Mesenteric fat pad (tissue), 1 donor: ENCODE results near the gene GBF1. TPM values are rescaled to one million over a fixed set of nuclear protein-coding genes. Genes with fewer than 3 reads are reported as not detected.

Experiments used
- DNase-seq: peaks from one replicate; pipeline ENCODE4 v3.0.0-alpha.2; 2020; ENCODE audit warnings: low spot score
- total RNA-seq: library from RNA; stranded (reverse); fragmentation: NEBNext Ultra II Directional; extraction: Animal tissue kit (Norgen Biotek cat#: 25700); gene quantifications from one replicate; pipeline ENCODE4 v1.2.1, GENCODE V29; 2021
- donor health status: DM: yes; HTN: yes; CAD: no.

GBF1 gene
- total RNA-seq, 1 donor from 2014 or later = 34.9 TPM

DNA sequence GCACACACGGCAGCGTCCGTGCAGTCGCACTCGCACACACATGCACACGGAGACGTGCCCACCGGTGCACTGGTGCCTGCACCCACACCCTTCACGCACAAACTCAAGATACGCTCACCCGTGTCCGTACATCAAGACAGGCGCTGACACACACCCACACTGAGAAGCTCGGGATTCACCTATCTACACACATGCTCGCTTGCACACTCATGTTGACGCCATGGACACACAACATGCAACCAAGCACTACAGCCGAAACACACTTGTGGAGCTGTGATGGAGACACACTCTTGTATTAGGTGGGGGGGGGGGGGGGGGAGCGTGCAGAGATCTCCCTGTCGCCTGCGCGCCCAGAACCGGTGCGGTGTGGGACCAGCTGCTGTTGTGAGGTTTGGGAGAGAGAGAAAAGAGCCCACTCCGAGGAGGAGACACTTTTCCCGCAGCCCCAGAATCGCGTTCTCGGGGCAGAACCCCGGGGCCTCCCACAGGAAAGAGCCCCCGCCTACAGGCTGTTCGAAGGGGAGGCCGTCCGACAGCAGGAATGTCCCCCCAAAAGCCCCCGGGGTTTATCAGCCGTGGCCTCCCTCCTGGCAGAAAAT lies 149.6 kb downstream of the GBF1 start:
- DNase-seq = no peak

DNA sequence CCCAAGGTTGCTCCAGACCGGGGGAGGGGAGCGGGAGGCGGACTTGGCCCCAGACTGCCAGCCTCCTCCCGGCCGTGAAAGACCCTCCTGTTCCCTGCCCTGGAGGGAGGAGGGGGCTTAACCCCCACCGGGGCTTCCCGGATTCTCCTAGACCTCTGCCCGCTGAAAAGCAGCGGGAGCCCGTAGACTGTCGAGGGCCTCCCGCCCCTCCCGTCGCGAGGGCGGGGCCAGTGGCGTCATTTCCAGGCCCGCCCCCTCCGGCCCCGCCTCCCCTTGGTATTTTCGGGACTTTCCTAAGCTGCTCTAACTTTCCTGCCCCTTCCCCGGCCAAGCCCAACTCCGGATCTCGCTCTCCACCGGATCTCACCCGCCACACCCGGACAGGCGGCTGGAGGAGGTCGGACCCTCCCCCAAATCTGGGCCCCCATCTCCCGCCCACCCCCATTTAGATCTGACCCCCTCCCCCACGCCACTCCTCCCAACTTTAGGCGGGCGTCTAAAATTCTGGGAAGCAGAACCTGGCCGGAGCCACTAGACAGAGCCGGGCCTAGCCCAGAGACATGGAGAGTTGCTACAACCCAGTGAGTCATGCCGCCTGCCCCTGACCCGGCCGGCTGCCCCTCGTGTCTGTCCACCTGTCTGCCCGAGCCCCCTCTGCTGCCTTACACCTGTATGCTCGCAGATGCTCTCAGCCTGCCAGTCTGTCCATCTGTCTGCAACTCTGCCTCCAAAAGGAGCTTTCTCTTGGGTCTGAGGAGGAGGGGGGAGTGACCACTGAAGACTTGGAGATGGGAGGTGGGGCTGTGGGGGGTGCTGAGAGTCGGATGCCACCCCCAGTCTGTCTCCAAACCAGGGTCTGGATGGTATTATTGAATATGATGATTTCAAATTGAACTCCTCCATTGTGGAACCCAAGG lies 150.3 kb downstream of the GBF1 start, which contains the start of gene NFKB2:
Gene NFKB2 (plus strand): TSS at position 306 of the 917 bp plus-strand sequence. CDS start 255 bp downstream, at position 561.
- DNase-seq = peak; percentile 95

DNA sequence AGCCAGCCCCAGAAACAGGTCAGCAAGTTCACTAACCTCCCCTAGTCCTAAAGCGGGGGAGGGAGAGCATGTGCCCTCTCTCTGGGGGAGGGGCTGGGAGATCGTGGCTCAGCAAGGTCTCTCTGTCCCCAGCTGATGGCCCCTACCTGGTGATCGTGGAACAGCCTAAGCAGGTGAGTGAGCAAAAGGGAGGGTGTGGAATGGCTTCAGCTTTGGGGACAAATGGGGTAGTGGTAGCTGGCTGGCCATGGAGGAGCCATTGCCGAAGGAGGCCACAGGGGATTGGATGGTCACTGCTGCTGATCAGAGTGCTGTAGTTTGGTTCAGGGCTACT lies 151.0 kb downstream of the GBF1 start:
- no peak for DNase-seq

DNA sequence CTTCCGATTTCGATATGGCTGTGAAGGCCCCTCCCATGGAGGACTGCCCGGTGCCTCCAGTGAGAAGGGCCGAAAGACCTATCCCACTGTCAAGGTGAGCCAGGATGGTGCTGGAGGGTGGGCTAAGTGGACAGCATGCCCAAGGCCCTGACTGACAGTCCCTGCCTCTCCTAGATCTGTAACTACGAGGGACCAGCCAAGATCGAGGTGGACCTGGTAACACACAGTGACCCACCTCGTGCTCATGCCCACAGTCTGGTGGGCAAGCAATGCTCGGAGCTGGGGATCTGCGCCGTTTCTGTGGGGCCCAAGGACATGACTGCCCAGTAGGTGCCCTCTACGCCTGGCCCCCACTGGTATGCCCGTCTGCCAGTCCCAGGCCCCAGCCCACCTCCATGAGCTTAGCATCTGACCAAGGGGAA lies 151.4 kb downstream of the GBF1 start:
- no peak for DNase-seq

DNA sequence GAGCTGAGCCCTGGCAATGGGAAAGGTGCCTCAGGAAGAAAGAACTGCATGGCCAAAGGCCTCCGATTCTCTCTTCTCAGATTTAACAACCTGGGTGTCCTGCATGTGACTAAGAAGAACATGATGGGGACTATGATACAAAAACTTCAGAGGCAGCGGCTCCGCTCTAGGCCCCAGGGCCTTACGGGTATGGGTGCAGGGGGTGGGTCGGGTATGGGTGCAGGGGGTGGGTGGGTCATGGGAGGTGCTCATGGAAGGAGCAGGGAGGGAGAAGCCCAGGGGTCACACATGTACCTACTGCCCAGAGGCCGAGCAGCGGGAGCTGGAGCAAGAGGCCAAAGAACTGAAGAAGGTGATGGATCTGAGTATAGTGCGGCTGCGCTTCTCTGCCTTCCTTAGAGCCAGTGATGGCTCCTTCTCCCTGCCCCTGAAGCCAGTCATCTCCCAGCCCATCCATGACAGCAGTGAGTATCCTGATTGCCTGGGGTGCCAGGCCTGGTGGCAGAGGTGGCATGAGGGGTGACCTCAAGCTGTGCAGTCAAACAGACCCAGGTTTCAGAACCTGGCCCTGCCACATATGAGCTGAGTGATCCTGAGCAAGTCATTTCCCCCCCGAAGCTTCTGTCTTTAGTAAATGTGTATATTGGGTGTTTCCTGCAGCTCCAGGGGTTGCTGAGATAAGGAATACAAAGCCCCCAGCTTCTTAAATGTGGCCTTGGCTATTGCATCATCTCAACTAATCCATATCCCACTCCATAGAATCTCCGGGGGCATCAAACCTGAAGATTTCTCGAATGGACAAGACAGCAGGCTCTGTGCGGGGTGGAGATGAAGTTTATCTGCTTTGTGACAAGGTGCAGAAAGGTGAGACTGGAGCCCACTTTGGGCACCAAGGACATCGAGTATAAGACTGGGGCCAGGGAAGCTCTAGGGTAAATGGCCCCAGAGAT lies 152.2 kb downstream of the GBF1 start:
- DNase-seq = no peak

DNA sequence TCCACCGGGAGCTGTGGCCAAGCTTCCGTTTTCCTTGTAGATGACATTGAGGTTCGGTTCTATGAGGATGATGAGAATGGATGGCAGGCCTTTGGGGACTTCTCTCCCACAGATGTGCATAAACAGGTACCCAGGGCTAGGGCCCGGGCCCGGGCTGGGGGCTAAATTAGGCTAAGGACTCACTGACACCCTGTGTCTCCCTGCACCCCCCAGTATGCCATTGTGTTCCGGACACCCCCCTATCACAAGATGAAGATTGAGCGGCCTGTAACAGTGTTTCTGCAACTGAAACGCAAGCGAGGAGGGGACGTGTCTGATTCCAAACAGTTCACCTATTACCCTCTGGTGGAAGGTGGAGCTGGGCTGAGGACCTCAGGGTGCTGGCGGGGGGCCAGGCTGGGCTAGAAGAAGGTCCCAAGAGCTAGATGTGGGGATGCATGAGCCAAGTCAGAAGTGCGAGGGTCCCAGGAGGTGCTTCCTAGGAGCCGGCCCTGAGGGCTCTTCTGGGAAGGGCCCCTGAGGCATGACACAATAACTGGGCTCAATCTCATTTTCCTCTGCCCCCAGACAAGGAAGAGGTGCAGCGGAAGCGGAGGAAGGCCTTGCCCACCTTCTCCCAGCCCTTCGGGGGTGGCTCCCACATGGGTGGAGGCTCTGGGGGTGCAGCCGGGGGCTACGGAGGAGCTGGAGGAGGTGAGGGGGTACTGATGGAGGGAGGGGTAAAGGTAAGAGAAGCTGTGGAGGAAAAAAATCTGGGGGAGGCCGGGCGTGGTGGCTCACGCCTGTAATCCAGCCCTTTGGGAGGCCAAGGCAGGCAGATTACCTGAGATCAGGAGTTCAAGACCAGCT lies 153.1 kb downstream of the GBF1 start:
- no peak for DNase-seq

DNA sequence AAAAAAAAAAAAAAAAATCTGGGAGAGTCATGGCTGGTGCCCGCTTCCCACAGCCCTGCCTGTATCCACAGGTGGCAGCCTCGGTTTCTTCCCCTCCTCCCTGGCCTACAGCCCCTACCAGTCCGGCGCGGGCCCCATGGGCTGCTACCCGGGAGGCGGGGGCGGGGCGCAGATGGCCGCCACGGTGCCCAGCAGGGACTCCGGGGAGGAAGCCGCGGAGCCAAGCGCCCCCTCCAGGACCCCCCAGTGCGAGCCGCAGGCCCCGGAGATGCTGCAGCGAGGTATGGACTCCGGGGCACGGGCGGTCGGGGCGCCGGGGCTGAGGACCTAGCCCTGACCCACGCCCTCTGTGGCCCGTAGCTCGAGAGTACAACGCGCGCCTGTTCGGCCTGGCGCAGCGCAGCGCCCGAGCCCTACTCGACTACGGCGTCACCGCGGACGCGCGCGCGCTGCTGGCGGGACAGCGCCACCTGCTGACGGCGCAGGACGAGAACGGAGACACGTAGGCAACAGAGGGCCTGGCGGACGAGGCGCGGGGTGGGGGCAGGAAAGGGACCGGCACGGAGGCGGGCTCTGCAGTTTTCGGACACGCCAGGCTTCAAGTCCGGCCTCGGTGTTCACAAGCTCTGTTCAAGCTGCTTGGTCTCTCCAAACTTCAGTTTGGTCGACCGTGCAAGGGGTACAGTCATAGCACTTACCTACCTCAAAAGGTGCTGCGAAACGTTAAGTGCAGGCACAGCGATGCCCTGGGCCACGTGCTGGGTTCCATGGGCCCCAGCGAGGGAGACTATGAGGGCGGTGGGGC lies 154.1 kb downstream of the GBF1 start:
- DNase-seq = peak; percentile 97

DNA sequence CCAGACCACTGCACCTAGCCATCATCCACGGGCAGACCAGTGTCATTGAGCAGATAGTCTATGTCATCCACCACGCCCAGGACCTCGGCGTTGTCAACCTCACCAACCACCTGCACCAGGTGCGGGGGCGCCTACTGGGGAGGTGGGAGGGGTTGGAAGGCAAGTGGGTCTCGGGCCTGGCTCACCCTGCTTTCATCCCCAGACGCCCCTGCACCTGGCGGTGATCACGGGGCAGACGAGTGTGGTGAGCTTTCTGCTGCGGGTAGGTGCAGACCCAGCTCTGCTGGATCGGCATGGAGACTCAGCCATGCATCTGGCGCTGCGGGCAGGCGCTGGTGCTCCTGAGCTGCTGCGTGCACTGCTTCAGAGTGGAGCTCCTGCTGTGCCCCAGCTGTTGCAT lies 154.7 kb downstream of the GBF1 start:
- DNase-seq = no peak

DNA sequence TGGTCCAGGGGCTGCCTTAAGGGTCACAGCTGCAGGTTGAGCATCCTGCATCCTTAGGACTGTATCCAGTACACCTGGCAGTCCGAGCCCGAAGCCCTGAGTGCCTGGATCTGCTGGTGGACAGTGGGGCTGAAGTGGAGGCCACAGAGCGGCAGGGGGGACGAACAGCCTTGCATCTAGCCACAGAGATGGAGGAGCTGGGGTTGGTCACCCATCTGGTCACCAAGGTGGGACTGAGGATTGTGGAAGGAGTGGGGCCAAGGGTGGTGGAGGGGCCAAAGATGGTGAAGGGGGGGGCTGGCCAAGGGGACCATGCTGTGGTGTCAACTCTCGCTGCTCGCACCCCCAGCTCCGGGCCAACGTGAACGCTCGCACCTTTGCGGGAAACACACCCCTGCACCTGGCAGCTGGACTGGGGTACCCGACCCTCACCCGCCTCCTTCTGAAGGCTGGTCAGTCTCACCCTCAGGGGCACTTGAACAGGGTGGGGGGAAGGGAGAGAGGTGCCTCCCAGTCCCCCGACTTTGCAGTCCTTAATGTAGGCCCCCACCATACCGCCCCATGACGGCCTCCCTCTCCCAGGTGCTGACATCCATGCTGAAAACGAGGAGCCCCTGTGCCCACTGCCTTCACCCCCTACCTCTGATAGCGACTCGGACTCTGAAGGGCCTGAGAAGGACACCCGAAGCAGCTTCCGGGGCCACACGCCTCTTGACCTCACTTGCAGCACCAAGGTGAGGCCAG lies 155.4 kb downstream of the GBF1 start:
- DNase-seq = no peak

DNA sequence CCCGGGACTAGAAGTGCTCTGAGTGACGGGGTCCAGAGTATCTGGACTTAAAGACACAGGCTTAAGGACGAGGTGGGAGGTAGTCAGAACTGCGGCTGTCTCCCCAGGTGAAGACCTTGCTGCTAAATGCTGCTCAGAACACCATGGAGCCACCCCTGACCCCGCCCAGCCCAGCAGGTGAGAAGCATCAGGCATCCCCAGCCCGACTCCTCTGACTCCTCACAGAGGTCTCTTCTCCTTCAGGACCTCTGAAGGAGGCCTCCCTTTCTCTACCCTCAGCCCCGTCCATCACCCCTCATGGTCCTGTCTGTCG lies 156.0 kb downstream of the GBF1 start:
- DNase-seq = no peak

DNA sequence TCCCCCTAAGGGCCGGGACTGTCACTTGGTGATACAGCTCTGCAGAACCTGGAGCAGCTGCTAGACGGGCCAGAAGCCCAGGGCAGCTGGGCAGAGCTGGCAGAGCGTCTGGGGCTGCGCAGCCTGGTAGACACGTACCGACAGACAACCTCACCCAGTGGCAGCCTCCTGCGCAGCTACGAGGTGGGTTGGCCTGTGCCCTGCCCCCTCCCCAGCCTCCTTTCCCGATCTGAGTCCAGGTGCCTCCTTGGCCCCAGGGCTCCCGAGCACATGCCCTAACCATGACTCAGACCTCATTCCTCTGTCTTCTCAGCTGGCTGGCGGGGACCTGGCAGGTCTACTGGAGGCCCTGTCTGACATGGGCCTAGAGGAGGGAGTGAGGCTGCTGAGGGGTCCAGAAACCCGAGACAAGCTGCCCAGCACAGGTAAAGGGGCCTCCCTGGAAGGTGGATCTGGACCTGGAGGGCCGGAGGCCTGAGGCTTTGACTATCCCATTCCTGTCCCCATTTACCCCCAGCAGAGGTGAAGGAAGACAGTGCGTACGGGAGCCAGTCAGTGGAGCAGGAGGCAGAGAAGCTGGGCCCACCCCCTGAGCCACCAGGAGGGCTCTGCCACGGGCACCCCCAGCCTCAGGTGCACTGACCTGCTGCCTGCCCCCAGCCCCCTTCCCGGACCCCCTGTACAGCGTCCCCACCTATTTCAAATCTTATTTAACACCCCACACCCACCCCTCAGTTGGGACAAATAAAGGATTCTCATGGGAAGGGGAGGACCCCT lies 156.6 kb downstream of the GBF1 start:
- no peak for DNase-seq

DNA sequence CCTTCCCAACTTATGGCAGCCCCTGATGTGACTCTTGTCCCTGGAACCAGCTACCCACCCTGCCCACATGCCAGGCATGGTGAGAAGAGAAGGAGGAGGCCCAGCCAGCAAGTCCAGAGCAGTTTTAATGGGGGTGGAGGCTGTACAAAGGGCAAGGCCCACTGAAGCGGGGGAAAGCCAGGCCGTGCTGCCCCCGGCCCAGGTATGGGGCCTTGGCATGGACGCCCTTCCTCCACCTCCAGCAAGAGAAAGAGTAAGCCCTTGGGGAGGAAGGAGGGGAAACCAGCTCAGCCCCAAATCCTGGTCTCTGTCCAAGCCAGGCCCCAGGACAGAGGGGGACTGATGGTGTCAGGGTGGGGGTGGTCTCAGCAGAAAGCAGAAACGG lies 157.2 kb downstream of the GBF1 start:
- no peak for DNase-seq

DNA sequence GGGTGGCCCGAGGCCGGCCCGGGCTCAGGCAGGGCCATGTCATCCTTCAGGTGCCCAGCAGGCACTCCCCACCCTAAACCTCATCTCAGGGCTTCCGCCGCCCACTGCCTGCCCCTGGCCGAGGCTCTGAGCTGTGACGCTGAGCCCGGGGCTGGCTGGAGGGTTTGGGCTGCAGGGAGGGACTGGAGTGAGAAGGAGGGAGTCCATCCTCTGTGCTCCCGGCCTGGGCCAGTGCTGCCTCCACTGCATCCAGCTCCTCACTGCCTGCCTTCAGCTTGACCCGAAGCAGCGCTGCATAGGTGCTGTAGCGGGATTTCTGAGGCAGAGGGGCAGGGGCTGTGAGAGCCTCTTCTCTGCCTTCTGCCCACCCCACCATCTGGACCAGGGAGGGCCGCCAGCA lies 157.8 kb downstream of the GBF1 start:
- no peak for DNase-seq

DNA sequence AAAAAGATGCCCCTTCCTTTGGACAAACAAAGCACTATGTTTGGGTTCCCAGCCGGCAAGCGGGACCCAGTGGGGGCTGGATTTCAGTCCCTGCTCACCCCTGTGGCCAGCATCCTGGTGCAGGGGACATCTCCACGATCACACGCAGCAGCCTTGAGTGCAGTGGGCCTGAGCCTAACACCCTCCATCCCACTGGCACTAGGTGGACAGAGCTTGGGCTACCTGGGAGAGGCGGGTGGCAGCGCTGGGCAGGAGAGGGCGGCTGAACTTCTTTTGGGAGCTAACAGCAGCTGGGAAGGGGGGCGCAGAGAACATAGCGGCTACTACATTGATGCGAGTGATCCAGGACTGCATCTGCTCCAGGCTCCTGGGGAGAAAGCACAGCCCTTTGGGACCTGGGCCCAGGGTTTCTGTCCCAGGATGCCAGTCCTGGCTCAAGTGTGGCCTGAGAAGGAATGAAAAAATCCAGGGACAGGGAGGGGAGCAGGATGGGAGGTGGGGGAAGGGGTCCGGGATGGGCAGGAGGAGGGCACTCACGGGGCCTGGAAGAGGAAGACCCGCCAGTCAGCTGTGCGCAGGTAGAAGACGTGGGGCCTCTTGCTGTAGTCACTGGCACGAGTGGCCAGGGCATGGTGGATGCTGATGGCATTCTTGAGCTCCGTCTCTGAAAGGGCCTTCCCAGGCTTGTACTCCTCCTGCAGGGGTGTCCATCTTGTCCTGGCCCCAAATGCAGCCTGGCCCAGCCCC lies 159.2 kb downstream of the GBF1 start:
- no peak for DNase-seq

DNA sequence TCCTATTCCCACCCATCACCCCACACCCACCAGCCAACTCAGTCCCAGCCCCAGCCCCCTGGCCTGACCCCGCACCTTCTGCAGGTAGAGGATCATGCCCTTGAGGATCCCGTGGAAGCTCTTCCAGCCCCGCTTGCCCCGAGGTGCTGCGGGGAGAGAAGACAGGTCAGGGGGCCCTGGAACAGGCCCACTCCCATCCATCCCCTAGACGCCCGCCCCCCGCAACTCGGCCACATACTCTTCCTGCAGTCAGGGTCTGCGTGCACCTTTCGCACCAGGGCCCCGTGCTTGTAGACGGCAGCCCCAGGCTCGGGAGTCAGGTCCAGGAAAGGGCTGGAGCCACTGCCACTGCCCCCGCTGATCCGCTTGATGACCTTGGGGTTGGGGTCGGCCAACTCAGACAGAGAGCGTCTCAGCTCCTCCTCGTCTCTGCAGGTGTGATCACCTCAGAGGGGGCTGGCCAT lies 159.8 kb downstream of the GBF1 start:
- no peak for DNase-seq

DNA sequence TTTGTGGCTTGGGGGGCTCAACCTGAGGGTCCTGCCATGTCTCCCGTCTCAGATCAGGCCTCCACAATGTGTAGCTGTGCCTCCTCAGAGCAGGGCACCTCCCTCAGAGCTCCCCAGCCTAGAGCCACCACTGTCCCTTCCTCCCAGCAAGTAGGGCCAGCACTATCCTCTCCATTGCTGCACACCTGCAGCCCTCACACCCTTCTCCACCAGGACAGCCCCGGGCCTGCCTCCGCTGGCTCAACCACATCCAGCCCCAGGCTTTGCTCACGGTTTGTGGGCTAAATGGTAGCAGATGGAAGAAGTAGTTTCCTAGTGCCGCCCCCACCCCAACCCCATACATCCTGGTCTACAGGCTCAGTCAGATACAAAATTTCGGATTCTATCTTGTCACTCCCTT lies 160.3 kb downstream of the GBF1 start:
- no peak for DNase-seq

DNA sequence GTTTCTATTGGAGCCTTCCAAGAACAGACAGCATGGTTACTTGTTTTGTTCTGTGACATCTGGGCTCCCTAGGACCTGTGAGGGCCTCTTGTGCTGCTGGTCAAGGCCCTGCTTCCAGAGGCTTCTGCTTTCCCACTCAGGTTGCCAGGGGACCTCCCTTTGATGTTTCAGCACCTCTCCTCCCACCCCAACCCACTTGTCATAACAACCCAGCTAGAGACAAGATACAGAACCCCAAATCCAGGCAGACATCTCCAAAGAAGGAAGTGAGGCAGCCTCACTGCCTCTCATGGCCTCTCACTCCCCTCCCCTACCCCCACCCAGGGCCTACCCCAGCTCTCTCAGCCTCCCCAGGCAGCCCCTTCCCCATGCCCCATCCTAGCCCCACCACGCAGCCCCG lies 161.5 kb downstream of the GBF1 start:
- no peak for DNase-seq
